Esophagus muscularis mucosa (tissue), 4 donors: ENCODE results near the gene ARFRP1.

ENCODE experiments used
- EP300 ChIP-seq: sonication (generic); formaldehyde crosslinking; IDR thresholded peaks from one replicate; pipeline ENCODE4 v1.6.1; 2017; ENCODE audit warnings: antibody characterized with exemption
- POLR2A ChIP-seq: fragments of 450-650 bp; IDR thresholded peaks from one replicate; pipeline ENCODE4 v1.6.1; 2017; ENCODE audit warnings: antibody characterized with exemption, moderate library complexity, mild to moderate bottlenecking, low read depth
- TF ChIP-seq, protein P1 (sequence below), 3 experiments: fragments of 200-600 bp in 2 of 3; fragments of 450-650 bp in 1 of 3; sonication (generic) in 2 of 3; IDR thresholded peaks; one replicate each; pipeline ENCODE4 v1.5.1; 2017 to 2019; ENCODE audit warnings: antibody characterized with exemption in 3 of 3, mild to moderate bottlenecking in 2 of 3, moderate library complexity in 1 of 3

DNA sequence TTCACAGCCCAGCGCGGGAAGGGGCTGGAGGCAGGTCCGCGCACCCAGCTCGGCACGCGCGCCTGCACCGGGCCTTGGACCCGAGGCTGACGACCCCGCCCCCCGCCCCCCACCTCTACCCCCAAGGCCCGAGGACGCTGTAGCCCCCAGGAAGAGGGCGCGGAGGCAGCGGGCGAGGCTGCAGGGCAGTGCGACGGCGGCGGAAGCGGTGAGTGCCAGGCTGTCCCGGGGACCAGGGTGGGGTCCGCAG is 29.8 kb upstream of the ARFRP1 start:
- no peak for TF ChIP-seq POLR2A
- TF ChIP-seq, protein P1, sequence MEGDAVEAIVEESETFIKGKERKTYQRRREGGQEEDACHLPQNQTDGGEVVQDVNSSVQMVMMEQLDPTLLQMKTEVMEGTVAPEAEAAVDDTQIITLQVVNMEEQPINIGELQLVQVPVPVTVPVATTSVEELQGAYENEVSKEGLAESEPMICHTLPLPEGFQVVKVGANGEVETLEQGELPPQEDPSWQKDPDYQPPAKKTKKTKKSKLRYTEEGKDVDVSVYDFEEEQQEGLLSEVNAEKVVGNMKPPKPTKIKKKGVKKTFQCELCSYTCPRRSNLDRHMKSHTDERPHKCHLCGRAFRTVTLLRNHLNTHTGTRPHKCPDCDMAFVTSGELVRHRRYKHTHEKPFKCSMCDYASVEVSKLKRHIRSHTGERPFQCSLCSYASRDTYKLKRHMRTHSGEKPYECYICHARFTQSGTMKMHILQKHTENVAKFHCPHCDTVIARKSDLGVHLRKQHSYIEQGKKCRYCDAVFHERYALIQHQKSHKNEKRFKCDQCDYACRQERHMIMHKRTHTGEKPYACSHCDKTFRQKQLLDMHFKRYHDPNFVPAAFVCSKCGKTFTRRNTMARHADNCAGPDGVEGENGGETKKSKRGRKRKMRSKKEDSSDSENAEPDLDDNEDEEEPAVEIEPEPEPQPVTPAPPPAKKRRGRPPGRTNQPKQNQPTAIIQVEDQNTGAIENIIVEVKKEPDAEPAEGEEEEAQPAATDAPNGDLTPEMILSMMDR (IDR thresholded peaks at IDR 0.05) = no peak
- no peak for TF ChIP-seq EP300
